Breast epithelium (tissue), 4 donors: ENCODE results near the gene TMEM132D. TPM values are rescaled to one million over a fixed set of nuclear protein-coding genes. Genes with fewer than 3 reads are reported as not detected.

ENCODE experiments used
- DNase-seq, 2 donors: peaks; one replicate each; pipeline ENCODE4 v3.0.0-alpha.2; 2019; ENCODE audit warnings: low spot score in 2 of 2
- H3K27ac ChIP-seq, 2 donors: fragments of 200-600 bp; sonication (generic) in 1 of 2; one replicate each; pipeline ENCODE4 v1.5.1; 2016 to 2019; ENCODE audit warnings: mild to moderate bottlenecking in 1 of 2
- H3K27me3 ChIP-seq, 2 donors: fragments of 200-600 bp; sonication (generic) in 1 of 2; one replicate each; pipeline versions ENCODE4 v1.5.1 to v1.6.0; 2017 to 2019; ENCODE audit warnings: control low read depth in 1 of 2, mild to moderate bottlenecking in 1 of 2
- H3K36me3 ChIP-seq: fragments of 200-600 bp; one replicate; pipeline ENCODE4 v1.5.1; 2019
- H3K4me1 ChIP-seq, 2 donors: fragments of 200-600 bp; sonication (generic); one replicate each; pipeline ENCODE4 v1.5.1; 2016 to 2019; ENCODE audit warnings: control low read depth in 1 of 2
- H3K4me3 ChIP-seq, 3 donors: fragments of 200-600 bp; sonication (generic); 1 replicate in 2 of 3; 2 replicates in 1 of 3; pipeline ENCODE4 v1.5.1; 2016 to 2019; ENCODE audit warnings: mild to moderate bottlenecking in 3 of 3, moderate library complexity in 2 of 3
- H3K9me3 ChIP-seq, 2 donors: fragments of 200-600 bp; sonication (generic) in 1 of 2; one replicate each; pipeline ENCODE4 v1.5.1; 2016 to 2019; ENCODE audit warnings: control low read depth in 1 of 2
- POLR2A ChIP-seq: fragments of 450-650 bp; IDR thresholded peaks from one replicate; pipeline ENCODE4 v1.6.1; 2016; ENCODE audit warnings: antibody characterized with exemption, mild to moderate bottlenecking, moderate library complexity
- POLR2AphosphoS5 ChIP-seq, 3 donors: sonication (generic); formaldehyde crosslinking; IDR thresholded peaks; one replicate each; pipeline ENCODE4 v1.6.1; 2017; ENCODE audit warnings: antibody characterized with exemption in 3 of 3
- intact Hi-C: fragments of 100-400 bp; cut with DNase I; formaldehyde crosslinking; loops from one replicate; pipeline ENCODE4 v1.15.1; 2023; ENCODE audit warnings: low total_unique reads
- total RNA-seq, 3 donors: library from RNA; depleted of rRNA; stranded (reverse); fragments of >200 nt; gene quantifications; one replicate each; pipeline ENCODE4 v1.1.0, GENCODE V29; 2016
- TF ChIP-seq, protein P1 (sequence below), 3 donors: fragments of 450-650 bp; IDR thresholded peaks; one replicate each; pipeline ENCODE4 v1.5.1; 2016 to 2017; ENCODE audit warnings: antibody characterized with exemption in 3 of 3, mild to moderate bottlenecking in 3 of 3, moderate library complexity in 3 of 3

The TMEM132D gene
- total RNA-seq, 3 donors from 2014 or later, result not detected

DNA sequence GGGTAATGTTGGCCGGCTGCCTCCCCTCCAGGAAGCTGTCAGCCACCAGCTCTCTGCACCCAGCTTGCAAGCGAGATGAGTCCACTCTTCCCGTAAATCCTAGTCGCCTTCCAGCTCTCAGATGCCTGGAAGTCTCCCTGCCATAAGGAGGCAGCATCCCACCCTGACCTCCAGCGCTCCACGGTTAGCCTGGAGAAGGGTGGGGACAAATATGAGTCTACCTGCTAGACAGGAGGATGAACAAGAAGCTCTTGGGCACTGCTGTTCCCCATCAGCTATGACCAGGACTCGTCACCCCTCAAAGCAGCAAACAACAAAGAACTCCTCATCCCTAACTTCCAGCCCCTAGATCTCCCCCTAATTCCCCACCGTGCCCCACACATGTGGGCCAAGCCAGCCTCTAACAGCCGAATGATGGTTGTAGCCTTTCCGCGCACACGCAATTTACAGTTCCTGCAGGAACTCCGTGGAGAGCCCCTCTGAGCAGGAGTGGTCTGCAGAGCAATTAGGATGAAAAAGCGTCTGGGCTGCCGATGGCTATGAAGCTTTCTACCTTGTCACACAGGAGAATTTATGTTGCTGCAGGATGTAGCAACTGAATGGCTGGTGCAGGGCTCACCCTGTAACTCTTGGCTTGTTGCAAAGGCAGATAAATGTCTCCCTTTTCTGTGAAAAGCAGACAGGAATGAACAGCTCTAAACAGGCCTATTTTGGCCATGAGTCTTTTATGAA lies 869.1 kb downstream of the TMEM132D start:
- Histone ChIP-seq H3K27me3 (no peaks in the 10 kb centered on the region), H3K4me1 (no peaks in the 10 kb centered on the region), H3K27ac (no peak overlapping the region), H3K36me3 (no peaks in the 10 kb centered on the region), H3K4me3 (no peak overlapping the region), H3K9me3 (peaks cover 0 to 13% of the 10 kb centered on the region in 2 donors)
- no peak for DNase-seq
- TF ChIP-seq, protein P1, sequence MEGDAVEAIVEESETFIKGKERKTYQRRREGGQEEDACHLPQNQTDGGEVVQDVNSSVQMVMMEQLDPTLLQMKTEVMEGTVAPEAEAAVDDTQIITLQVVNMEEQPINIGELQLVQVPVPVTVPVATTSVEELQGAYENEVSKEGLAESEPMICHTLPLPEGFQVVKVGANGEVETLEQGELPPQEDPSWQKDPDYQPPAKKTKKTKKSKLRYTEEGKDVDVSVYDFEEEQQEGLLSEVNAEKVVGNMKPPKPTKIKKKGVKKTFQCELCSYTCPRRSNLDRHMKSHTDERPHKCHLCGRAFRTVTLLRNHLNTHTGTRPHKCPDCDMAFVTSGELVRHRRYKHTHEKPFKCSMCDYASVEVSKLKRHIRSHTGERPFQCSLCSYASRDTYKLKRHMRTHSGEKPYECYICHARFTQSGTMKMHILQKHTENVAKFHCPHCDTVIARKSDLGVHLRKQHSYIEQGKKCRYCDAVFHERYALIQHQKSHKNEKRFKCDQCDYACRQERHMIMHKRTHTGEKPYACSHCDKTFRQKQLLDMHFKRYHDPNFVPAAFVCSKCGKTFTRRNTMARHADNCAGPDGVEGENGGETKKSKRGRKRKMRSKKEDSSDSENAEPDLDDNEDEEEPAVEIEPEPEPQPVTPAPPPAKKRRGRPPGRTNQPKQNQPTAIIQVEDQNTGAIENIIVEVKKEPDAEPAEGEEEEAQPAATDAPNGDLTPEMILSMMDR (IDR thresholded peaks at IDR 0.05), result no peak
- TF ChIP-seq POLR2AphosphoS5 (IDR thresholded peaks at IDR 0.05), result no peak
- TF ChIP-seq POLR2A, result no peak
- intact Hi-C loops, result no loop called here

DNA sequence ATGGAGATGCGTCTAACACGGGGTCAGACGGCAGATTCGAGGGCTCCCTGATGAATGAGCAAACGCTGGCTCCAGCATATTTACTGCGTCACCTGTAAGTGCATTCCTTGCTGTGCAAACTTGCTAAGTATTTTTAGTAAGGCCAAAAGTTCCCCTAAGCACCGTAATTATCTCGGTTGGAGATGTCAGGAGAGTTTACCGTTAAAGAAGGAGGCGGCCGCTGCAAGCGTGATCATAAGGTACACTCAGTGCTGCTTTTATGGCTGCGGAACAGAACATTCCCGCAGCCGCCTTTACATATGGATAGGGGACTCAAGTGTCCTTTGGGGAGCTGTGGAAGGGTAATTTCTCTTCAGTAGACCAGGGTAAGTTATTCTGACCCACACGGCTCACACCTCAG lies 875.0 kb downstream of the TMEM132D start:
- Histone ChIP-seq H3K27me3 (no peaks in the 10 kb centered on the region), H3K36me3 (no peaks in the 10 kb centered on the region), H3K27ac (no peak overlapping the region), H3K4me3 (no peak overlapping the region), H3K4me1 (no peaks in the 10 kb centered on the region), H3K9me3 (no peaks in the 10 kb centered on the region)
- intact Hi-C loops, result loop anchor here (1.0 kb wide), 1 partner anchor 20 kb away; no protein-coding TSS in a partner anchor
- TF ChIP-seq POLR2A (no peak), POLR2AphosphoS5 (IDR thresholded peaks at IDR 0.05) (no peak)
- TF ChIP-seq, protein P1 (IDR thresholded peaks at IDR 0.05), result no peak
- DNase-seq, result no peak

DNA sequence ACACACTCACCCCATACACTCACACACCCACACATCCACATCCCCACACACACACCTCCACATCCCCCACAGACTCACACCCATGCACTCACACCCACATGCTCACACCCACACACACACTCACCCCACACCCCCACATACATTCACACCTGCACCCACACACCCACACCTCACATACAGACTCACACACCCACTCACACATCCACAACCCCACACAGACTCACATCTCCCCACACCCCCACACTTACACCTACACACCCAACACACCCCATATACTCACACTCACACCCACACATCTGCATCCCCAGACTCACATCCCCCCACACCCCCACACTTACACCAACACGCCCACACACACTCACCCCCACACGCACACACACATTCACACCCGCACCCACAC lies 878.8 kb downstream of the TMEM132D start:
- Histone ChIP-seq H3K9me3 (peaks cover 0 to 12% of the 10 kb centered on the region in 2 donors), H3K36me3 (no peaks in the 10 kb centered on the region), H3K27me3 (no peaks in the 10 kb centered on the region), H3K27ac (no peak overlapping the region), H3K4me3 (no peak overlapping the region), H3K4me1 (no peaks in the 10 kb centered on the region)
- intact Hi-C loops, result no loop called here
- TF ChIP-seq, protein P1 (IDR thresholded peaks at IDR 0.05), result no peak
- no peak for TF ChIP-seq POLR2AphosphoS5 (IDR thresholded peaks at IDR 0.05)
- TF ChIP-seq POLR2A, result no peak
- no peak for DNase-seq
